Measurements from ENCODE around the gene CLGN. TPM values are rescaled to one million over a fixed set of nuclear protein-coding genes. Genes with fewer than 3 reads are reported as not detected.

The CLGN gene
- total and polyA plus RNA-seq, 2 of the 4 experiments (the other 2 are of a cell fraction): 0.36 to 0.75 TPM

- H3K4me1 ChIP-seq (ENCODE audit: control insufficient read depth, insufficient read depth, low read length): no peaks in the 10 kb centered on the region
- no peak overlapping the region for H2BK15ac ChIP-seq (ENCODE audit: low read depth, low read length)
- H4K8ac ChIP-seq (ENCODE audit: low read depth in 2 of 2, low read length in 2 of 2): no peak overlapping the region
- ATAC-seq (ENCODE audit: low read depth) (no peak), DNase-seq (no peak)
- in situ Hi-C loops (cut with MboI; ENCODE audit: low sequenced_read_pairs): loop anchor here (10.0 to 25.0 kb wide), 3 partner anchors 337 to 786 kb away; partner anchors contain the start of gene RNF150
- H3K9ac ChIP-seq (ENCODE audit: low read depth, low read length): no peak overlapping the region
- no peak overlapping the region for H3K4ac ChIP-seq (ENCODE audit: low read depth, low read length)
- no peaks in the 10 kb centered on the region for H3K9me1 ChIP-seq (ENCODE audit: insufficient read depth, low read length)
- H3K27ac ChIP-seq (ENCODE audit: insufficient read depth, low read length): no peak overlapping the region
- H2BK20ac ChIP-seq (ENCODE audit: low read depth, low read length): no peak overlapping the region
- intact Hi-C loops (cut with micrococcal nuclease): no loop called here
- H4K91ac ChIP-seq (ENCODE audit: insufficient read depth, low read depth, low read length): no peak overlapping the region
- H2BK5ac ChIP-seq (ENCODE audit: low read depth, low read length, poor library complexity, severe bottlenecking): no peak overlapping the region
- H2AFZ ChIP-seq (replicated peaks; ENCODE audit: low read length, poor library complexity): no peak overlapping the region
- no TSS peak for BruUV-seq (replicated peaks)
- WGBS, 2 experiments (ENCODE audit: extremely low coverage in 2 of 2, insufficient read length in 1 of 2): 95% methylated on average over 6 of the region's 28 CpGs; no CpG with 5 or more reads in 1 of the 2 experiments
- H3K18ac ChIP-seq (ENCODE audit: low read depth, low read length): no peak overlapping the region
- H3K4me2 ChIP-seq (ENCODE audit: low read depth, low read length): no peak overlapping the region
- no peak overlapping the region for H3K14ac ChIP-seq (replicated peaks; ENCODE audit: low read depth, low read length)
- H2AK9ac ChIP-seq (replicated peaks; ENCODE audit: low read depth, low read length, poor library complexity): no peak overlapping the region
- no peak overlapping the region for H2AK5ac ChIP-seq (ENCODE audit: low read depth, low read length)
- H3K27me3 ChIP-seq (ENCODE audit: control insufficient read depth, insufficient read depth, low read length): peaks cover 24% of the 10 kb centered on the region
- ChIA-PET CTCF (interaction anchor here (1.3 kb wide), 1 partner anchor 500 kb away, joined by 3 read pairs; no protein-coding TSS in a partner anchor), POLR2A (ENCODE audit: unreplicated experiment) (interaction anchor here (0.6 kb wide), 1 partner anchor 228 kb away, joined by 8 read pairs; no protein-coding TSS in a partner anchor)
- H2BK120ac ChIP-seq (ENCODE audit: low read depth, low read length): no peak overlapping the region
- H3K23ac ChIP-seq (ENCODE audit: low read depth, low read length): no peak overlapping the region
- no peaks in the 10 kb centered on the region for H4K20me1 ChIP-seq (ENCODE audit: insufficient read depth, low read length)
- no peak overlapping the region for H3K56ac ChIP-seq (ENCODE audit: extremely low read depth, insufficient read depth, low read length)
- no peaks in the 10 kb centered on the region for H3K79me1 ChIP-seq (ENCODE audit: low read depth in 1 of 2, low read length in 2 of 2)
- H3K4me3 ChIP-seq (ENCODE audit: insufficient read depth, low read depth, low read length): no peak overlapping the region
- TF ChIP-seq MXI1 (IDR thresholded peaks at IDR 0.05; ENCODE audit: borderline replicate concordance, low read depth, low read length) (no peak), CEBPB (IDR thresholded peaks at IDR 0.05; ENCODE audit: low read depth, low read length) (no peak), FOS (IDR thresholded peaks at IDR 0.05; ENCODE audit: low read depth, low read length) (no peak)
- no peaks in the 10 kb centered on the region for H3K9me3 ChIP-seq (ENCODE audit: control insufficient read depth, insufficient read depth, low read length)
- H4K5ac ChIP-seq (ENCODE audit: low read depth, low read length): no peak overlapping the region
- dilution Hi-C loops (cut with HindIII; ENCODE audit: low sequenced_read_pairs, unreplicated experiment): no loop called here
- H3K36me3 ChIP-seq (ENCODE audit: control insufficient read depth, insufficient read depth, low read length): no peaks in the 10 kb centered on the region
Observed at GRCh38 chr4:140351093-140352075, 76.1 kb downstream of the CLGN start.

All from IMR-90 (cell line).